OCI-M1 (cell line): ENCODE results near the gene DAB2.
"Not testable (repeated sequence)": the region's sequence is repeated elsewhere in the genome, so short reads cannot be mapped to it uniquely, and the experiment has no call there.

Experiments
- DNase-seq: peaks from one replicate; lab custom pipeline; 2025; lab: John Stamatoyannopoulos, UW

Gene DAB2

GRCh38 chr5:39420482-39421145 lies 4.2 kb downstream of the DAB2 start:
- DNase-seq, result no peak

- DNase-seq, result no peak
These were observed 5.0 kb downstream of the DAB2 start for GRCh38 chr5:39419796-39420195.

GRCh38 chr5:39417979-39418378 lies 6.8 kb downstream of the DAB2 start:
- DNase-seq, result no peak

- DNase-seq, result no peak
These were observed 9.6 kb downstream of the DAB2 start for GRCh38 chr5:39415201-39415600.

GRCh38 chr5:39414426-39414825 lies 10.4 kb downstream of the DAB2 start:
- no peak for DNase-seq

GRCh38 chr5:39413771-39414170 lies 11.0 kb downstream of the DAB2 start:
- DNase-seq, result no peak

GRCh38 chr5:39412721-39413394 lies 11.9 kb downstream of the DAB2 start:
- DNase-seq, result peak; percentile 27

GRCh38 chr5:39411985-39412384 lies 12.8 kb downstream of the DAB2 start:
- no peak for DNase-seq

GRCh38 chr5:39411061-39411460 lies 13.7 kb downstream of the DAB2 start:
- no peak for DNase-seq

GRCh38 chr5:39409033-39409432 lies 15.7 kb downstream of the DAB2 start:
- no peak for DNase-seq

- no peak for DNase-seq
These were observed 19.5 kb downstream of the DAB2 start for GRCh38 chr5:39405083-39405843.

- not testable (repeated sequence) for DNase-seq
These were observed 21.0 kb downstream of the DAB2 start for GRCh38 chr5:39403761-39404160.

- not testable (repeated sequence) for DNase-seq
These were observed 22.6 kb downstream of the DAB2 start for GRCh38 chr5:39402140-39402539.

- DNase-seq, result no peak
These were observed 23.8 kb downstream of the DAB2 start for GRCh38 chr5:39400713-39401578.

GRCh38 chr5:39399135-39400036 lies 25.4 kb downstream of the DAB2 start:
- DNase-seq, result peak; percentile 96

GRCh38 chr5:39396843-39397242 lies 27.9 kb downstream of the DAB2 start:
- no peak for DNase-seq

GRCh38 chr5:39395521-39395920 lies 29.3 kb downstream of the DAB2 start:
- no peak for DNase-seq

- no peak for DNase-seq
These were observed 29.8 kb downstream of the DAB2 start for GRCh38 chr5:39394946-39395345.

- DNase-seq, result no peak
These were observed 33.8 kb downstream of the DAB2 start for GRCh38 chr5:39390945-39391344.

GRCh38 chr5:39387293-39387692 lies 37.5 kb downstream of the DAB2 start:
- DNase-seq, result no peak

GRCh38 chr5:39384271-39384670 lies 40.5 kb downstream of the DAB2 start:
- DNase-seq, result no peak
